CD4-positive, alpha-beta T cell (primary cell): ENCODE data around the gene SYNJ1. TPM values are rescaled to one million over a fixed set of nuclear protein-coding genes. Genes with fewer than 3 reads are reported as not detected.
A peak's percentile ranks its signal among the peaks of the same experiment; 100 is the strongest.

Experiments
- ATAC-seq: fragments of 200-7000 bp; cut with Tn5 transposase; one replicate; pipeline ENCODE4 v1.10.0; 2022; ENCODE audit warnings: mild to moderate bottlenecking; ENCODE audit not compliant: poor library complexity
- CTCF ChIA-PET: fragments of 350-600 bp; sonication (Branson Sonifier 250); formaldehyde crosslinking; loops from one replicate; lab custom pipeline; 2021; ENCODE audit warnings: antibody characterized with exemption, inconsistent platforms; lab: Charles Lee
- POLR2A ChIA-PET: fragments of 350-600 bp; sonication (Branson Sonifier 250); formaldehyde crosslinking; loops from one replicate; lab custom pipeline; 2021; ENCODE audit warnings: antibody characterized with exemption, inconsistent platforms; lab: Charles Lee
- DNase-seq, 14 experiments: peaks; one replicate each; pipeline ENCODE4 v3.0.0-alpha.2; 2013 to 2020; ENCODE audit warnings: mixed read lengths in 2 of 14
- H3K27ac ChIP-seq, 2 donors: one replicate each; pipeline versions ENCODE4 v1.5.1 to v1.7.0; 2013; ENCODE audit warnings: low read length in 2 of 2, low read depth in 1 of 2, mild to moderate bottlenecking in 1 of 2
- H3K27me3 ChIP-seq, 2 experiments: 1 replicate in 1 of 2; 2 replicates in 1 of 2; pipeline versions ENCODE4 v1.6.1 to v1.7.0; 2013; ENCODE audit warnings: low read length in 2 of 2, control low read depth in 1 of 2, mild to moderate bottlenecking in 1 of 2, moderate library complexity in 1 of 2; ENCODE audit not compliant: insufficient read depth in 2 of 2, control insufficient read depth in 1 of 2
- H3K36me3 ChIP-seq: one replicate; pipeline ENCODE4 v1.6.1; 2013; ENCODE audit warnings: low read length, control low read depth; ENCODE audit not compliant: insufficient read depth
- H3K4me1 ChIP-seq: one replicate; pipeline ENCODE4 v1.6.1; 2013; ENCODE audit warnings: low read length, control low read depth; ENCODE audit not compliant: insufficient read depth
- H3K4me3 ChIP-seq: one replicate; pipeline ENCODE4 v1.5.1; 2013; ENCODE audit warnings: mild to moderate bottlenecking, low read length, moderate library complexity
- H3K9me3 ChIP-seq, 2 experiments: 1 replicate in 1 of 2; 2 replicates in 1 of 2; pipeline versions ENCODE4 v1.6.1 to v1.7.0; 2013; ENCODE audit warnings: low read length in 2 of 2, mild to moderate bottlenecking in 2 of 2, control low read depth in 1 of 2, moderate library complexity in 1 of 2; ENCODE audit not compliant: control insufficient read depth in 1 of 2, insufficient read depth in 1 of 2
- H3K27ac Mint-ChIP-seq: one replicate; pipeline ENCODE4 v1.8.0; 2020; ENCODE audit warnings: mixed read lengths
- H3K27me3 Mint-ChIP-seq: one replicate; pipeline ENCODE4 v1.8.0; 2021; ENCODE audit warnings: mixed read lengths
- H3K36me3 Mint-ChIP-seq: one replicate; pipeline ENCODE4 v1.8.0; 2021; ENCODE audit warnings: low read depth, mixed read lengths
- H3K4me1 Mint-ChIP-seq: one replicate; pipeline ENCODE4 v1.8.0; 2021; ENCODE audit warnings: low read depth, mixed read lengths
- H3K4me3 Mint-ChIP-seq: one replicate; pipeline ENCODE4 v1.8.0; 2020; ENCODE audit warnings: mild to moderate bottlenecking, mixed read lengths
- H3K9me3 Mint-ChIP-seq: one replicate; pipeline ENCODE4 v1.8.0; 2020; ENCODE audit warnings: mixed read lengths
- CTCF ChIP-seq: fragments of 200-600 bp; IDR thresholded peaks from one replicate; pipeline ENCODE4 v1.8.0; 2022; ENCODE audit warnings: antibody characterized with exemption, mild to moderate bottlenecking
- intact Hi-C, 2 experiments: fragments of 100-400 bp; cut with DNase I in 1 of 2; cut with micrococcal nuclease in 1 of 2; formaldehyde crosslinking; loops; one replicate each; pipeline versions ENCODE4 v1.15.1 to v1.9.0; 2023 to 2025; cut with DNase I, micrococcal nuclease
- total RNA-seq, 174 experiments: library from RNA in 2 of 174; stranded (reverse) in 2 of 174; gene quantifications; one replicate each; pipeline ENCODE4 v1.2.3 and lab custom pipeline; 2021 to 2026

The SYNJ1 gene
- total RNA-seq, 2 experiments from 2014 or later: 14.3 to 15.6 TPM

GRCh38 chr21:32772281-32773047, 44.7 kb upstream of the SYNJ1 start:
- ATAC-seq: no peak
- H3K27me3 Mint-ChIP-seq: peaks cover 8% of the 10 kb centered on the region
- H3K4me3 Mint-ChIP-seq: peak overlapping the region; percentile 96
- Histone ChIP-seq H3K4me1 (peaks cover 25% of the 10 kb centered on the region), H3K9me3 (no peaks in the 10 kb centered on the region), H3K36me3 (peaks cover 12% of the 10 kb centered on the region), H3K27me3 (no peaks in the 10 kb centered on the region), H3K27ac (peak overlapping the region; percentile 75 to 83), H3K4me3 (peak overlapping the region; percentile 84)
- peak overlapping the region; percentile 93 for H3K27ac Mint-ChIP-seq
- POLR2A ChIA-PET: interaction anchor here (0.7 to 2.9 kb wide), 12 partner anchors 17 to 770 kb away, joined by 3 to 60 read pairs (median 13); partner anchors contain the start of genes EVA1C, GART, SON and SYNJ1
- H3K9me3 Mint-ChIP-seq: peaks cover 2% of the 10 kb centered on the region
- no peak for TF ChIP-seq CTCF
- peaks cover 45% of the 10 kb centered on the region for H3K36me3 Mint-ChIP-seq
- peaks cover 53% of the 10 kb centered on the region for H3K4me1 Mint-ChIP-seq
- DNase-seq: peak; percentile 9 to 86 (median 34)
- CTCF ChIA-PET: interaction anchor here (0.8 to 2.6 kb wide), 6 partner anchors 16 to 424 kb away, joined by 3 to 11 read pairs (median 3); partner anchors contain the start of gene SYNJ1
- intact Hi-C loops: loop anchor here (1.0 to 10.0 kb wide), 8 partner anchors 45 to 705 kb away; partner anchors contain the start of genes CFAP298 (in 2 of the 2), SYNJ1 (in 1 of the 2), TMEM50B (in 1 of the 2) and URB1 (in 1 of the 2)

- POLR2A ChIA-PET: interaction anchor here (0.6 to 2.9 kb wide), 44 partner anchors 8 to 1060 kb away, joined by 3 to 60 read pairs (median 5); partner anchors contain the start of genes CFAP298, DNAJC28, DONSON and EVA1C
- peaks cover 2% of the 10 kb centered on the region for H3K9me3 Mint-ChIP-seq
- H3K4me1 ChIP-seq: peaks cover 30% of the 10 kb centered on the region
- H3K27ac Mint-ChIP-seq: peak overlapping the region; percentile 93
- DNase-seq (peak in 9 of 14 experiments; percentile 1 to 56 (median 33)), ATAC-seq (peak; percentile 15)
- H3K36me3 ChIP-seq: peaks cover 24% of the 10 kb centered on the region
- peak overlapping the region; percentile 97 for H3K4me3 Mint-ChIP-seq
- peak overlapping the region; percentile 84 for H3K4me3 ChIP-seq
- H3K27ac ChIP-seq: peak overlapping the region in 1 of 2 donors; percentile 82
- peaks cover 68% of the 10 kb centered on the region for H3K4me1 Mint-ChIP-seq
- H3K27me3 ChIP-seq: no peaks in the 10 kb centered on the region
- H3K36me3 Mint-ChIP-seq: peaks cover 60% of the 10 kb centered on the region
- TF ChIP-seq CTCF: no peak
- CTCF ChIA-PET: interaction anchor here (0.6 to 2.6 kb wide), 20 partner anchors 10 to 695 kb away, joined by 3 to 11 read pairs (median 3); partner anchors contain the start of genes IFNAR1 and SYNJ1
- H3K27me3 Mint-ChIP-seq: peaks cover 8% of the 10 kb centered on the region
- intact Hi-C loops: loop anchor here (5.0 to 10.0 kb wide), 6 partner anchors 44 to 706 kb away; partner anchors contain the start of genes CFAP298 (in 1 of the 2), SYNJ1 (in 1 of the 2), TMEM50B (in 1 of the 2) and URB1 (in 1 of the 2)
- no peaks in the 10 kb centered on the region for H3K9me3 ChIP-seq
Measured at GRCh38 chr21:32770871-32771523, 43.2 kb upstream of the SYNJ1 start.

GRCh38 chr21:32768530-32768929, 40.7 kb upstream of the SYNJ1 start:
- Histone ChIP-seq H3K27me3 (no peaks in the 10 kb centered on the region), H3K36me3 (peaks cover 29% of the 10 kb centered on the region), H3K4me1 (peaks cover 26% of the 10 kb centered on the region), H3K27ac (no peak overlapping the region), H3K9me3 (no peaks in the 10 kb centered on the region), H3K4me3 (no peak overlapping the region)
- Mint-ChIP-seq H3K36me3 (peaks cover 78% of the 10 kb centered on the region), H3K9me3 (peaks cover 2% of the 10 kb centered on the region), H3K27ac (no peak overlapping the region), H3K4me1 (peaks cover 88% of the 10 kb centered on the region), H3K4me3 (peak overlapping the region; percentile 97), H3K27me3 (peaks cover 8% of the 10 kb centered on the region)
- no peak for TF ChIP-seq CTCF
- DNase-seq: no peak
- no peak for ATAC-seq
- ChIA-PET CTCF (no interaction called here), POLR2A (no interaction called here)
- intact Hi-C loops: no loop called here
